H54 (cell line): ENCODE data around the gene INPP4A.
A peak's percentile ranks its signal among the peaks of the same experiment; 100 is the strongest.
"Not testable (repeated sequence)": the region's sequence is repeated elsewhere in the genome, so short reads cannot be mapped to it uniquely, and the experiment has no call there.

Experiments
- DNase-seq: peaks from one replicate; pipeline ENCODE4 v3.0.0; 2011; ENCODE audit warnings: low spot score, mixed read lengths; ENCODE audit not compliant: insufficient read length
- FAIRE-seq: peaks from 3 replicates; lab custom pipeline; 2011; peaks lifted over from hg19 to GRCh38; lab: Jason Lieb, UNC
- POLR2A ChIP-seq: IDR thresholded peaks from 2 replicates; pipeline ENCODE4 v1.6.1; 2011; ENCODE audit warnings: low read depth, mild to moderate bottlenecking, low read length

INPP4A gene

GRCh38 chr2:98444436-98445176, at the start of gene INPP4A:
TSS of gene INPP4A (plus strand) at chr2:98444858. CDS start at chr2:98520049, 75,191 bp downstream.
- peak; percentile 85 for TF ChIP-seq POLR2A
- no peak for FAIRE-seq

GRCh38 chr2:98395977-98396376, 48.7 kb upstream of the INPP4A start:
- TF ChIP-seq POLR2A: no peak
- FAIRE-seq (no peak), DNase-seq (no peak)

More at GRCh38 chr2:98444436-98445176, at the start of gene INPP4A:
- DNase-seq: peak; percentile 68

- FAIRE-seq (no peak), DNase-seq (no peak)
- TF ChIP-seq POLR2A: no peak
Observed at GRCh38 chr2:98396745-98397355, 47.8 kb upstream of the INPP4A start.

GRCh38 chr2:98399140-98399539, 45.5 kb upstream of the INPP4A start:
- TF ChIP-seq POLR2A: no peak
- FAIRE-seq (no peak), DNase-seq (no peak)

GRCh38 chr2:98403878-98404277, 40.8 kb upstream of the INPP4A start:
- no peak for TF ChIP-seq POLR2A
- FAIRE-seq (no peak), DNase-seq (no peak)

- no peak for DNase-seq
- no peak for FAIRE-seq
- no peak for TF ChIP-seq POLR2A
Observed at GRCh38 chr2:98404556-98405250, 40.0 kb upstream of the INPP4A start.

- TF ChIP-seq POLR2A: no peak
- DNase-seq (no peak), FAIRE-seq (no peak)
Observed at GRCh38 chr2:98405301-98405700, 39.4 kb upstream of the INPP4A start.

- FAIRE-seq (no peak), DNase-seq (no peak)
- no peak for TF ChIP-seq POLR2A
Observed at GRCh38 chr2:98408155-98408554, 36.5 kb upstream of the INPP4A start.

GRCh38 chr2:98412751-98413458, 31.8 kb upstream of the INPP4A start:
- FAIRE-seq (no peak), DNase-seq (peak; percentile 28)
- no peak for TF ChIP-seq POLR2A

- FAIRE-seq, DNase-seq: not testable (repeated sequence)
Observed at GRCh38 chr2:98414246-98414645, 30.4 kb upstream of the INPP4A start.

GRCh38 chr2:98415719-98416248, 28.9 kb upstream of the INPP4A start:
- FAIRE-seq, DNase-seq: not testable (repeated sequence)

GRCh38 chr2:98416383-98417159, 28.1 kb upstream of the INPP4A start:
- no peak for TF ChIP-seq POLR2A
- DNase-seq (no peak), FAIRE-seq (no peak)

- TF ChIP-seq POLR2A: no peak
- DNase-seq (no peak), FAIRE-seq (no peak)
Observed at GRCh38 chr2:98419544-98419943, 25.1 kb upstream of the INPP4A start.
